Measurements from ENCODE around the gene LACTB. TPM values are rescaled to one million over a fixed set of nuclear protein-coding genes. Genes with fewer than 3 reads are reported as not detected.
A peak's percentile ranks its signal among the peaks of the same experiment; 100 is the strongest.

LACTB gene
- total and polyA plus RNA-seq, 2 of the 13 experiments (the other 11 are each of a cell fraction or from before 2014, with no cell fraction given) = 14.8 to 23.0 TPM

GRCh38 chr15:63122002-63122875, 578 bp downstream of the LACTB start (continued):
- TF ChIP-seq ZBTB10 (CRISPR knock-in tag; IDR thresholded peaks at IDR 0.05; ENCODE audit: borderline replicate concordance) (peak; percentile 53; the same call in 1 of the 2 replicates), PHF5A (CRISPR knock-in tag; IDR thresholded peaks at IDR 0.05; ENCODE audit: low read depth, unreplicated experiment) (no peak), ARID4A (CRISPR knock-in tag; IDR thresholded peaks at IDR 0.05; ENCODE audit: borderline replicate concordance) (peak; percentile 73), ZNF574 (CRISPR knock-in tag; IDR thresholded peaks at IDR 0.05) (peak; percentile 19; the same call in 1 of the 2 replicates), GLI4 (CRISPR knock-in tag; IDR thresholded peaks at IDR 0.05; ENCODE audit: borderline replicate concordance) (0 out of 2 replicates have a peak, but pooled peaks have one; percentile 39), ZNF552 (CRISPR knock-in tag; IDR thresholded peaks at IDR 0.05; ENCODE audit: borderline replicate concordance) (no peak), ZNF703 (CRISPR knock-in tag; IDR thresholded peaks at IDR 0.05; ENCODE audit: borderline replicate concordance) (no peak), ZNF33B (CRISPR knock-in tag; IDR thresholded peaks at IDR 0.05) (no peak), ZNF350 (CRISPR knock-in tag; IDR thresholded peaks at IDR 0.05; ENCODE audit: borderline replicate concordance, low read depth) (no peak), MYC (CRISPR knock-in tag; IDR thresholded peaks at IDR 0.05; ENCODE audit: borderline replicate concordance) (0 out of 2 replicates have a peak, but pooled peaks have one; percentile 2), CEBPZ (IDR thresholded peaks at IDR 0.05; ENCODE audit: low read length) (no peak), CREM (IDR thresholded peaks at IDR 0.05) (no peak), CREM (CRISPR knock-in tag; IDR thresholded peaks at IDR 0.05) (no peak)

Measured in HepG2 (cell line).